Measurements from ENCODE around the gene GJB1.
A peak's percentile ranks its signal among the peaks of the same experiment; 100 is the strongest.

GJB1 gene

DNA sequence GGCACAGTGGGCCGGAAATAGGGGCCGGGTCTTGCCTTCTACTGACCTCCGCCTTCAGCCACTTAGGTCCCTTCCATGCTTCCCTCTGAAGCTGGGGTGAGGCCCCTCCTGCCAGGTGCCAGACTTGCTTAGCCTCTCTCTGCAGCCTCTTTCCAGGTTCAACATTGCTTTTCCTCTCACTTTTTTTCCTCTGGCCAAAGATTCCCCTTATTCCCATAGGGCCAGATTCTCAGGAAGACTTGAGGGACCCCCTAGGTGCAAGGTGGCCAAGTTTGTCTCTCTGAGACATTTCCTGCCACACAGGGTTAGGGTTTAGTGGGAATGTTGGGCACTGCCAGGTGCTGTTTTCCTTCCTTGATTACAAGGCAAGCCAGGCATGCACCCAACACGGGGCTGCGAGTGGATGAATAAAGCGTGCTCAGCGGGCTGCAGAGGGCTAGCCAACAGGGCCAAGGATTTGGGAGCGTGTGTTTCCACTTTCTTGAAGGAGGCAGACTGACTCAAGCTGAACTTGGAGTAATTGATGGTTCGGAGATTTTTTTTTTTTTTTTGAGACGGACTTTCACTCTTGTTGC lies 7.6 kb upstream of the GJB1 start:
- DNase-seq: no peak

DNA sequence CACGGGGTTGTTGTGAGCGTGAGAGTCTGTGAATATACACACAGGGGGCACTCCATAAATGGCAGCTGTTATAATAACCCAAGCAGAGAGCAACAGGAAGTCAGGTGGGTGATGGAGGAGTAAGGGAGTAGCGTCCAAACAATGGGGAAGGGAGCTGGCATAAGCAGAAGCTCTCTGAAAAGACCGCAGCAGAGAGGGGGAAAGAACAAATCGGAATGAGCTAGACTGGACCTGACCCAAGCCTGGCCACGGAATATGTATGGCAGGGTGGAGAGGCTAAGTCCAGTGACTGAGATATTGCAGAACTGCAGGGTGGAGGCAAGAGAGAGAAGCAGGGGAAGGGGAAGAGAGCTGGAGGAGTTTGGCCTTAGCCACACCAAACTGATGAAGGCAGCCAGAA lies 6.5 kb upstream of the GJB1 start:
- no peak for DNase-seq

DNA sequence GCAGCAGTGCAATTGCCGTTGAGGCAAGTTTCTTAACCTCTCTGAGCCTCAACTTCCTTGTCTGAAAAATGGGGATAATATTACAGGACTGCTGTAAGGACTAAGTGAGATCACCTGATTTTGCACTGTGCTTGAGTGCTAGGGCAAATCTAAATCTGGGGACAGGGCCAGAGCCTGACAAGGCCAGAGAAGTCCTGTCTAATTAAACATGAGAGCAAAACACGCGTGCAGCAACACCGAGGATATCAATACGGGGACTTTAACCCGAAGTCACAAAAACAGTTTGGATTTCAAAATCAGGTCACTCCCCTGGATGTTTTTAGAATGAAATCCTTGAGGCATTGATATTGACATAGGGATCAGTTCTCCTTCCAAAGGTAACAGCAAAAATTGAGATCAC lies 5.7 kb upstream of the GJB1 start:
- no peak for DNase-seq

DNA sequence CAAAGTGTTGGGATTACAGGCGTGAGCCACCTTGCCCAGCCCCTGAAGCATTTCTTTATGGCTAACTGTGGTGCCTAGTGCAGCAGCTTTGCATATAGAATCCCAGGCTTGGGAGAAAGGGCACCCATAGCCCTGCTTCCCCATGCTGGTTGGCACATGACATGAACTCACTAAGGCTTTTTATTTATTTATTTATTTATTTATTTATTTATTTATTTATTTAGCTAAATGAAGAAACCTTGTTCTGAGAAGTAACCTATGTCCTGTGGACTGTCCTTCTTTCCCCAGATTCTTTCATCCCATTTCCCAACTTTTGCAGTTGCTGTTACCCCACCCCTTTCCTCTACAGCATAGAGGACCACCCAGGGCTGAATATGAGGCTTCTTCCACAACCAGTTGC lies 1.9 kb upstream of the GJB1 start:
- no peak for DNase-seq

DNA sequence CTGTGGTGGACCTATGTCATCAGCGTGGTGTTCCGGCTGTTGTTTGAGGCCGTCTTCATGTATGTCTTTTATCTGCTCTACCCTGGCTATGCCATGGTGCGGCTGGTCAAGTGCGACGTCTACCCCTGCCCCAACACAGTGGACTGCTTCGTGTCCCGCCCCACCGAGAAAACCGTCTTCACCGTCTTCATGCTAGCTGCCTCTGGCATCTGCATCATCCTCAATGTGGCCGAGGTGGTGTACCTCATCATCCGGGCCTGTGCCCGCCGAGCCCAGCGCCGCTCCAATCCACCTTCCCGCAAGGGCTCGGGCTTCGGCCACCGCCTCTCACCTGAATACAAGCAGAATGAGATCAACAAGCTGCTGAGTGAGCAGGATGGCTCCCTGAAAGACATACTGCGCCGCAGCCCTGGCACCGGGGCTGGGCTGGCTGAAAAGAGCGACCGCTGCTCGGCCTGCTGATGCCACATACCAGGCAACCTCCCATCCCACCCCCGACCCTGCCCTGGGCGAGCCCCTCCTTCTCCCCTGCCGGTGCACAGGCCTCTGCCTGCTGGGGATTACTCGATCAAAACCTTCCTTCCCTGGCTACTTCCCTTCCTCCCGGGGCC lies 1.2 kb downstream of the GJB1 start:
- DNase-seq: no peak

DNA sequence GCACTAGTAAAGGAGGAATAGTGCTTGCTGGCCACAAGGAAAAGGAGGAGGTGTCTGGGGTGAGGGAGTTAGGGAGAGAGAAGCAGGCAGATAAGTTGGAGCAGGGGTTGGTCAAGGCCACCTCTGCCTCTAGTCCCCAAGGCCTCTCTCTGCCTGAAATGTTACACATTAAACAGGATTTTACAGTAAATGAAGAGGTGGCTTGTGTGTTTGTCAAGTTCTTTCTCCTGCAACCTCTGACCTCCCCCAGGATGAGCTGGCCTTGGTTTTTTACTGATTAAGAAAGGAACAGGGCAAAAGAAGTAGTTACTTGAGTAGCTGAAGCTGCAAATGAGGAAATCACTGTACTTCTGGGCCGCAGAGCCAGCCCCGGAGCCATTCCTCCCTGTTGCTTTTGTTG lies 2.0 kb downstream of the GJB1 start:
- DNase-seq: no peak

DNA sequence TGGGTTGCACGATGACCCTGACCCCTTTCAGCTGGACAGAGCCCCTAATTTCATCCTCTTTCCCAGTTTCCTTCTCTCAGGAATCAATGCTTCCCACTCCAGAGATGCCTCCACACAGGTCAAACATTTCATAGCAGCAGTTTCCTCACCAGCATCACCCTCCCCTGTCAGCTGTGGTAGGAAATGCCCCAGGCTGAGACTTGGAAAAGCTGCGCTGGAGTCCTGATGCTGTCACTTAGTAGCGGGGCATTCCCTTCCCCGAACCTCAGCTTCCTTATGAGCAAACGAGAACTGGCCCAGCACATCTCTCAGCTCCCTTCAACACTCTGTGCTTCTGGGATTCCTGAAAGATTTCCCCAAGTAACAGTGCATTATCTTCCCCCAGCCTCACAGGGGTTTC lies 2.7 kb downstream of the GJB1 start:
- no peak for DNase-seq

DNA sequence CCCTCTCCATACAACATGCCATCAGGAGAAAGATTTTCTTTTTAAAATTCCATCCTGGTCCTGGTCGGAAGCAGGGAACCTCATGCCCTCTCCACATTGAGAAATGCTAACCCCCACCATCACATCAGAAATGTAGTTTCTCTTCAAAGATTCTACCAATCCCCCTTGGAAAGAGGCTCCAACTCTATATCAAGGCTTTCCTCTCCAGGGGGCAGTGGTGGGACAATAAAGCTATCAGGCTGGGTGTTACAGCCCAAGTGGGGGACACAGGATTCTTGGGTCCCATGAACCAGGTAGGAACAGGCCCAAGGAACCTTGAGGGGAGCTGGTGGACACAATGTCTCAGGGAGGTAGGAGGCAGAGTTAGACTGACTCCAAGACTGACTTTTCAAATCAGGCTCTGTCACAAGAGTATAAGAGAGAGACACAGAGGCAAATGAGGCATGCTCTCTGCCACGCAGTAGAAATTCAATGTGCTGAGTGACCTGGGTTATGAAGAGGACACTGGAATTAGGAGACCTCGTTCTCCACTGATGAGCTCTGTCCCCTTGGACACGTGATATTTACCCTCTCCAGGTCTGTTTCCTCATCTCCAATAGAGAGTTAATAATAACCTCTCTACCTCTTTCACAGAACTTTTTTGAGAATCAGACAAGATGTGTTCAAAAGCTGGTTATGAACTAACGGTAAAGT lies 4.5 kb downstream of the GJB1 start:
- no peak for DNase-seq

DNA sequence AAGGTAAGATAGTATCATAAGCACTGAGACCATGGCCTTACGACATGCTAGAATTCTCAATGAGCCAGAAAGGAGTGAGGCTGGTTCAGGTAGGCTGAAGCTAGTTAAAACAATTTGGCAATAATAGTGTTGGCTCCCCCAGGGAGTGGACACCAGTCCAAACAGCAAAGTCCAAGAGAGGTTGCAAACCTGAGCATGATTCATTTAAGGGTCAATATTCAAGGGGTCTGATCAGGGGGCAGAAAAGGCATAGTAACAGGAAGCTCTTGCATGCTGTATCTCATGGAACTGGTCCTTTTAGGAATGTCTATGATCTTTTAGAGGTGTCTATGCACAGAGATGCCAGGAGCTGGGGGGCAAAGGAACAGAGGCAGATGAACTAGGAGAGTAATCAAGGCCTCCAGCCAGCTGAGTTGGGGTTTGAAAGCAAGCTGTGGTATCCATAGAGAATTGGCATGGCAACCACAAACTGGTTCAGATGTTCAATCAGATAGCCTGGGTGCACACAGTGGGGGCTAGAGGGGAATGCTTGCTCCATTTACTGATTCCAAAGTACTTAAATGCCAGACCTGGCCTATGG lies 5.1 kb downstream of the GJB1 start:
- no peak for DNase-seq

DNA sequence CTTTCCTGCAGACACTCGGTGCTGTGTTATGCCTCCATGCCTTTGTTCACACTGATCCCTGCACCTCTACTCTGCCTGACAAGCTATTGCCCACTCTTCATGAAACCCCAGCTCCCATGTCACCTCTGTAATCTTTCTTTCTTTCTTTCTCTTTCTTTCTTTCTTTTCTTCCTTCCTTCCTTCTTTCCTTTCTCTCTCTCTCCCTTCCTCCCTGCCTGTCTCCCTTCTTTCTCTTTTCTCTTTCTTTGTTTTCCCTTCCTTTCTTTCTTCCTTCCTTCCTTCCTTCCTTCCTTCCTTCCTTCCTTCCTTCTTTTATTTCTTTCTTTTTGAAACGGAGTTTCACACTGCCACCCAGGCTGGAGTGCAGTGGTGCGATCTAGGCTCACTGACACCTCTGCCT lies 12.5 kb downstream of the GJB1 start:
- DNase-seq: no peak

DNA sequence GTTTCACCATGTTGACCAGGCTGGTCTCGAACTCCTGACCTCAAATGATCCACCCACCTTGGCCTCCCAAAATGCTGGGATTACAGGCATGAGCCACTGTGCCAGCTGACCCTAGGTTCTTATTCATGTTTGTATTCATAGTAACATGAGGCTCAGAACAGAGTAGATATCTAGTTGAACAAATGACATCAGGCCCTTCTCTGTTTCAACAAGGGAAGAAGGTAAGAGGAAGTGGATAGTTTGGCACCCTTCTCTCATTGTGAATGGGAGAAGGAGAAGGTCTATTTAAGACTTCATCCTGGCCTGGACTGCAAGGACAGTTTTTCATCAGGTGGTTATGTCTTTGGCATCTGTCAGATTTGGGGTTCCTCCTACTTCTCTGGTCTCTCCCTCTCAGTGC lies 13.8 kb downstream of the GJB1 start:
- no peak for DNase-seq

DNA sequence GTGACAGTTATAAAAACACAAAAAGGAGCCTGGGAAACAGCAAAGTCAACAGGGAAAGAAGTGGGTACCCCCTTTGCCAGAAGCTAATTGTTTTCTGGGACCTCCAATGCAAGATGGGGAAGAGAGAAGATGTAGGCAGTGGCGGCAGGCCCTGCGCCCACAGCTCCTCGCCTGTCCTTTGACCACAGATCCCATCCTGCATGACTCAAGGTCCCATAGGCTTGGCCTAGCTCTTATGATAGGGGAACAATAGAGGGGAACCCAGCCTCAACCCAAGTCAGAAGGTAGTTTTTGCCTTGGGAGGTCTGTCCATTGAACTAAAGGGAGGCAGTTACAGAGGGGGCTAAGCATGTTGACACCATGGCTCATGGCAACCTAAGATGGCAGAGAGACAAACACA lies 16.8 kb downstream of the GJB1 start:
- no peak for DNase-seq

DNA sequence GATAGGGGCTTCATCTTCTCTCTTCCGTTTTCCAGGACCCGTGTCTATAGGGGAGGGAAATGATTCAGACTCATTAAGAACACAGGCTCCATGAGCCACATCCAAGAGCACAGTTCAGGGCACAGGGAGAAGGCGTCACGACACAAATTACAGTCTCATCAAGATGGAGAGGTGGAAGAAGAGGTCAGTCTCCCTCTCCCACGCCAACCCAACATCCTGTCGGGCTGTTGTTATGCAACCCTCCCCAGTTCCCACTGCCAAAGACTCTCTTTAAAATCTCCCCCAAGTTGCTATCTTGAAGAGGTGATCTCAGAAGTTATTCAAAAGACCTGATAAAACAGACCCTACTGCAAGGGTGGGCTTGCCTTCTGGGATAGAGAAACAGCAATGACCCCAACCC lies 18.3 kb downstream of the GJB1 start:
- no peak for DNase-seq

DNA sequence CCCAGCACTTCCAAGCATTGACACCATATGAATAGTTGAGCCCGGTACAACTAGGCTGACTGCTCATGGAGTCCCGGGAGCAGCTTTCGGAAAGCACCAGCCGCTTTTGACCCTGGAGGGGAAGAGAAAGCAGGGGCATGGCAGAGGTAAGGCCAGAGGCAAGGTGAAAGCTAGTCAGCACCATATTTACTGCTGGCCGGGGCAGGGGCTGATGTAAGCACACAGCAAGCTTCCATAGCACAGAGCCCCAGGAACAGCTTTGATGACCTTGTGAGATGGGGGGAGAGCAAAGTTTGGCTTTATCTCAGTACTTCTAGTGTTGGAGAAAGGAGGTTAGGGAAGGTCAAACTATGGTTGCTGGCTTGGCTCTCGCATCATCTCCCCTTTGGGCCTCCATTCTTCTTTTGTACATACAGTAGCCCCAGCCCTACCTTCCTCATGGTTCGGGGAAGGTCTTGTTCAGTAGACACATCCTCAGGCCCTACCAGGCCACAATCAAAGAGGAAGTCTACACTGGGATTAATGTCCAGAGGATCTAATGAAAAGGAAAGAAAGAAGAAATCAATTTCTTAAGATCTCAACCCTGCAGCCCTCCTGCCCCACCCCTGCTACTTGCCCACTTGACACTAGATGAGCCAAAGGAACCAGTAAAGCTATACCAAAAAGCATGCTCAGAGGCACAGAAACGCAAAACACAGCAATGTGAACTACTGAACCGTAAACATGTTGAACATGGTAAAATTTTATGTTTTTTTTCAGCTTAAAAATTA lies 21.5 kb downstream of the GJB1 start:
- no peak for DNase-seq

DNA sequence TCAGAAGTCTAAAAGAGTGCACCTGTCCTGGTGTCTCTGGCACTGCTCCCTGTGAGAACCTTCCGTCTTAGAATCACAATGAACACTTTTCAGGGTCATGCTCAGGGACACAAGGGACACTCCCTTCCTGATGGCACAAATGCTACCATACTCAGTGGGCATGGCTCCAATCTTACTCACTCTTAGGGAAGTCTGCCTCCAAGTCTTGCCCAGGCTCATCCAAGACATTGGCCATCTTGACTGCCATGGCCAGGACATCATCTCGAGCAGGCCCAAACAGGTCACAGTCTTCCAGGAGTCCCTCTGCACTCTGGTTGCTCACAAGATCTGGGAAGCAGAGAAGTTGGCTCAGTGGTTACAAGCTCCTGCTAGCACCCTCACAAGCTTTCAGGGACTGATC lies 22.1 kb downstream of the GJB1 start:
- DNase-seq: no peak

DNA sequence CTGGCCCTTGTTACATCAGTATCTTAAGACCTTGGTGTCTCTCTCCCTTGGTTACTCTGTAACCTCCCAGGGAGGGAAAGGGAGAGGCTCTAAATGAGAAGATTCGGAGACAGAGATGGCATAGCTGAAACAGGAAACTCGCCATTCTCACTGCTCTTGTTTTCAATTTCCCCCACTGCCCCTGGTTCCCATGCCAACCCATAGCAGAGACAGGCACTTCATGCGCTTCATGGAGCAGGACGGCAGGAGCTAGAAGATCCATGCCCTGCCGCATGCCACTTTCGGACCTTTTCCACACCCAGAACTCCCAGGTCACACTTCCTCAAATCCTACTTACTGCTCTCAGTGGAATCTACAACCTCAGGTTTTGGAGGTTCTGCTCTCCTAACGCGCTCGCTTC lies 27.8 kb downstream of the GJB1 start:
- no peak for DNase-seq

DNA sequence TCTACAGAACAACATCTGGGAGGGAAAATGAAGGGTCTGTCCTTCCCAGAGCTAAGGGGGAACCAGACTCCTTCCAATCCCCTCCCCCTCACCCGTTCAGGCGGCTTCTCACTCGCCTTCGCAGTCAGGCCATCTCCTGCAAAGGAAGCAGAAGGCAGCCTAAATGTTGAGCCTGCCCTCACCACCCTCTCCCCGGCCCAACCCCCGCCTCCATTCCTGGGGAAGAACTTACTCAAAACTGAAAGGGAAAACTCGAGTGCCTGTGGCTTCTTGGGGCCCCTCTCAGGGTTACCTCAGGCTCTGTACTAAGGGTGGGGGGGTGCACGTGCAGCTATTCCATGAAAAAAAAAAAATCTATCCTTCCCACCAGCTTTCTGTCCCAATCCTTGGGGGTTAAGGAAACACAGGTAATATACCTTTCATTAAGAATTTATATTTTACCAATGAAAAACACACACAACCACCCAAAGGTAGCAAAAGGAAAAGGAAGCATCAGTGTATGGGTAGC lies 28.5 kb downstream of the GJB1 start:
- no peak for DNase-seq

DNA sequence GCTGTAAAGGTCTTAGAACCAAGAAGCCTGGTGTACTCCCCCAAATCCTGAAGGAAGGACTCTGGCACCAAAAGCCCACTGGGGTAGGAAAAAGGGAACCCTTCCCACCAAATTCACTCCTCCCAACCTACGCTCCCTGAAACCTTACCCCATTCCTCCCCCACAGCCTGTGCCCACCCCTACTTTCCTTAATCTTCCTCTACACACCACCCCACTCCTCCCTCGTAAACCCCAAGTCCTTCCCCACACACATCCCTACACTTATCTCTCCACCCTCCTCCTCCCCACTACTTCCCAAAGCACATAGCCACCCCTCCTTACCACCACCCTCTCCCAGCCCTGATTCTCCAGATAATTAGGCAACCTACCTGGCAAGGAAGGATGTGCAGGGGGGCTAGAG lies 29.2 kb downstream of the GJB1 start:
- DNase-seq: no peak

DNA sequence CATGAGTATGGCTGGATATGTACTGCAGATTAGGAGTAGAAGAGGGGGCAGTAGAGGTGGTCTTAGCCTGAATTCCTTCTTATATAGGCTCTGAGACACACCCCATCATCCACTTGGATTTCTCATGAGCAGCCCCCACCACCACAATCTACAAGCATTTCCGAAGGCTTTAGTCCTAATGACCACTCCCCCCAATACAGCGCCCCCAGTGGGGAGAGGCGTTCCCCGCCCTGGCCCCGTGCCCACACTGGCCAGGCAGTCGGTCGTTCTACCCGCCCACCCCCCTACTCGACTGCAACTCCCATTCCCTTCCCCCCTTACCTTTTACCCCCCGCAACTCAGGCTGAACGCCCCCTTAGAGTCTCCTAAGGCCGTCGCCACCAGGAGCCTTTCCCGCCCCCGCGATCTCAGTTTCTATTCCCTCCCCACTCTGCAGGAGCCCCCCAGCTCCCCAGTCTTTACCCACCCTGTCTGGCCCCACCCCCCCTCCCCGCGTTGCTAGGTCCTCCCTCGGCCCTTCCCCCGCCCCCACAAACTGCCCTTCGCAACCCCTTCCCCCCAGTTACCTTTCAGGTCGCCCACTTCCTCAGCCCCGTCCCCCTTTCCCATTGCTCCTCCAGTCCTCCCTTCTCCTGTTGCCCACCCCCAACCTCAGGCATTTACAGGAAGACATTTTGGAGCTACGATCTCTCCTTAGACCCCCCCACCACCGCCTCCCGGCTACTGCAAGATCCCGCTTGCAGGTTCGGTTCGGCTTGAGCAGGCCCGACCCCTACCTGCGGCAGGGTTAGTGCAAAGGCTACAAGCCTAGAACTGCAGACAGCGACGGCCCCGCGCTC lies 30.4 kb downstream of the GJB1 start:
- peak; percentile 39 for DNase-seq

DNA sequence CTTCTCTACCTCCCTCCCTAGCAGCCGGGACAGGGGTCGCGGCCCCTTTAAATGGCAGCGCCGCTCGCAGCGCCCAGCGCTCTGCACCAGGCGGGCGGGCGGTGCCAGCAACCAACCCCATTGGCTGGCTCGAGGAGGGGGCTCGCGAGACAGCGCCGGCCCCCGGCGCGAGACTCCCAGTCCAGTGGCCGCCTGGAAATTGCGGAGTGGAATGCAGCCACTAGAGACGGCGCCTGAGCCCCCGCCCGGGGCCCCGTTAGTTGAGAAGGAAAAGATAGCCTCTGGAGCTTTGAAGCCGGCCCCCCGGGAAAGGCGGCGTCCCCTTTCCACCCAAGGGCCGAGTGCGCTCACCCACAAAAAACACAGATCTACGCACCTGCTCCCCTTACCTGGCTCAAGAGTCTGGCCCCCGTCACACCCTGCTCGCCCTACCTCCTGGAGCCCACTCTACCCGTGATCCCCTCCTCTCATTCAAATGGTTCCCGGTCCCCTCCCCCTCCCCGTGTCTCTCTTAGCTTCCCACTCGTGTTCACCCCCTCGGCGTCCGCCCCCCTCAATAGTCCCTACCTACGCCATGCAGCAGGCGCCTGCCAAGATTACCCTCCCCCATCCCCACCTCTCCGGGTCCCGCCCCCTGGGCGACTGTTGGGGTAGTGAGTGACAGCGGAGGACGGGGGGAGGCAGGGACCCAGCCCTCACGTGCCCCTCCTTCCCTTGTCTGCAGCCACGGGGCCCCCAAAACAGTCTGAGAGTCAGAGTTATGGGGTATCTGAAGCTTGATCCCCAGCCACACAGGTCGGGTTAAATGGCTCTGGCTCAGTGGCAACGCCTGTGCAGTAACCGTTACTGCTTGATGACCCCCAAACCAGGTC lies 31.3 kb downstream of the GJB1 start, which contains the start of gene ZMYM3:
Gene ZMYM3 (minus strand): TSS at position 49 of the 872 bp plus-strand sequence. CDS start 885 bp downstream, outside the sequence.
- peak; percentile 85 for DNase-seq

DNA sequence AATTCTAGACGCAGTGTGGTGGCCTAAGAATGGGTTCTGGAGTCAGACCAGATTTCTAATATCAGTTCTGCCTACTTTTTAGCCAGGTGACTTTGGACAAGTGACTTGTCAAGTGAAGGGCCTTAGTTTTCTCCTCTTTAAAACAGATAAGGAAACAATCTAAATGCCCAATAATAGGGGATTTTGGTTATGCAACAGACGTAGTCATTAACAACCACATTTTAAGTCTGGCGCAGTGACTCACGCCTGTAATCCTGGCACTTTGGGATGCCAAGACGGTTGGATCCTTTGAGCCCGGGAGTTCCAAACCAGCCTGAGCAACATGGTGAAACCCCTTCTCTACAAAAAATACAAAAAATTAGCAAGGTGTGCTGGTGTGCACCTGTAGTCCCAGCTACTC lies 33.0 kb downstream of the GJB1 start:
- DNase-seq: no peak

All from CD4-positive, alpha-beta T cell treated with Interleukin-15 for 1 hour (primary cell).